KMS-11 (cell line): Measurements from ENCODE around the gene WDR48.

Experiments used
- H2AFZ ChIP-seq: fragments of 200-600 bp; sonication (generic); 2 replicates; pipeline ENCODE4 v1.6.1; 2016; ENCODE audit warnings: antibody characterized with exemption, mixed run types, low read depth
- H3K27ac ChIP-seq: fragments of 200-600 bp; sonication (generic); 2 replicates; pipeline ENCODE4 v1.6.1; 2016; ENCODE audit warnings: mild to moderate bottlenecking, mixed run types
- H3K27me3 ChIP-seq: fragments of 200-600 bp; sonication (generic); 2 replicates; pipeline ENCODE4 v1.6.1; 2017; ENCODE audit warnings: mild to moderate bottlenecking, low read depth, mixed run types, moderate library complexity; ENCODE audit not compliant: insufficient read depth
- H3K36me3 ChIP-seq: fragments of 200-600 bp; sonication (generic); 2 replicates; pipeline ENCODE4 v1.6.1; 2017; ENCODE audit warnings: mild to moderate bottlenecking, mixed run types; ENCODE audit not compliant: insufficient read depth
- H3K4me1 ChIP-seq: fragments of 200-600 bp; sonication (generic); 2 replicates; pipeline ENCODE4 v1.6.1; 2016; ENCODE audit warnings: mild to moderate bottlenecking, low read depth, mixed run types; ENCODE audit not compliant: poor library complexity, severe bottlenecking
- H3K4me2 ChIP-seq: fragments of 200-600 bp; sonication (generic); 2 replicates; pipeline ENCODE4 v1.7.0; 2016; ENCODE audit warnings: mild to moderate bottlenecking, mixed run types
- H3K4me3 ChIP-seq: fragments of 200-600 bp; sonication (generic); IDR thresholded peaks from 2 replicates; pipeline ENCODE4 v1.6.1; 2017; ENCODE audit warnings: low read depth, low read length, mixed read lengths; ENCODE audit not compliant: insufficient read depth
- H3K79me2 ChIP-seq: fragments of 200-600 bp; sonication (generic); 2 replicates; pipeline ENCODE4 v1.6.1; 2016; ENCODE audit warnings: low read depth, mixed run types; ENCODE audit not compliant: insufficient read depth
- H3K9ac ChIP-seq: fragments of 200-600 bp; sonication (generic); 2 replicates; pipeline ENCODE4 v1.6.1; 2016; ENCODE audit warnings: mild to moderate bottlenecking, mixed run types
- H4K20me1 ChIP-seq: fragments of 200-600 bp; sonication (generic); 2 replicates; pipeline ENCODE4 v1.6.1; 2016; ENCODE audit warnings: mild to moderate bottlenecking, mixed run types; ENCODE audit not compliant: insufficient read depth
- CTCF ChIP-seq: fragments of 200-600 bp; sonication (generic); conservative IDR thresholded peaks from 2 replicates; pipeline ENCODE4 v1.6.1; 2017; ENCODE audit warnings: low read depth, mild to moderate bottlenecking, antibody characterized with exemption, low read length, moderate library complexity, mixed read lengths

WDR48 gene

GRCh38 chr3:39110041-39110639 lies 58.3 kb downstream of the WDR48 start:
- H3K27ac ChIP-seq: no peak overlapping the region
- no peak overlapping the region for H3K9ac ChIP-seq
- no peaks in the 10 kb centered on the region for H3K36me3 ChIP-seq
- no peak overlapping the region for H3K4me3 ChIP-seq
- H2AFZ ChIP-seq: no peak overlapping the region
- no peak for TF ChIP-seq CTCF
- no peaks in the 10 kb centered on the region for H3K27me3 ChIP-seq
- H3K4me1 ChIP-seq: peaks cover 24% of the 10 kb centered on the region
- no peaks in the 10 kb centered on the region for H3K79me2 ChIP-seq
- H4K20me1 ChIP-seq: no peaks in the 10 kb centered on the region
- no peak overlapping the region for H3K4me2 ChIP-seq

- no peak for TF ChIP-seq CTCF
- H3K4me1 ChIP-seq: peaks cover 10% of the 10 kb centered on the region
- no peak overlapping the region for H2AFZ ChIP-seq
- no peaks in the 10 kb centered on the region for H3K79me2 ChIP-seq
- no peaks in the 10 kb centered on the region for H4K20me1 ChIP-seq
- no peak overlapping the region for H3K27ac ChIP-seq
- H3K9ac ChIP-seq: no peak overlapping the region
- no peak overlapping the region for H3K4me2 ChIP-seq
- H3K4me3 ChIP-seq: no peak overlapping the region
- no peaks in the 10 kb centered on the region for H3K36me3 ChIP-seq
- H3K27me3 ChIP-seq: no peaks in the 10 kb centered on the region
Measured at GRCh38 chr3:39112113-39112512, 60.3 kb downstream of the WDR48 start.

GRCh38 chr3:39112535-39112934 lies 60.7 kb downstream of the WDR48 start:
- no peaks in the 10 kb centered on the region for H4K20me1 ChIP-seq
- H3K4me1 ChIP-seq: peaks cover 10% of the 10 kb centered on the region
- no peak overlapping the region for H3K4me2 ChIP-seq
- no peak overlapping the region for H2AFZ ChIP-seq
- no peak overlapping the region for H3K27ac ChIP-seq
- H3K36me3 ChIP-seq: no peaks in the 10 kb centered on the region
- no peaks in the 10 kb centered on the region for H3K79me2 ChIP-seq
- H3K27me3 ChIP-seq: no peaks in the 10 kb centered on the region
- H3K4me3 ChIP-seq: no peak overlapping the region
- no peak overlapping the region for H3K9ac ChIP-seq
- no peak for TF ChIP-seq CTCF

GRCh38 chr3:39113291-39113690 lies 61.5 kb downstream of the WDR48 start:
- no peak overlapping the region for H2AFZ ChIP-seq
- H3K4me3 ChIP-seq: no peak overlapping the region
- H3K79me2 ChIP-seq: no peaks in the 10 kb centered on the region
- H3K27me3 ChIP-seq: no peaks in the 10 kb centered on the region
- no peak overlapping the region for H3K9ac ChIP-seq
- peaks cover 7% of the 10 kb centered on the region for H3K4me1 ChIP-seq
- H3K4me2 ChIP-seq: no peak overlapping the region
- no peak for TF ChIP-seq CTCF
- no peaks in the 10 kb centered on the region for H4K20me1 ChIP-seq
- H3K27ac ChIP-seq: no peak overlapping the region
- H3K36me3 ChIP-seq: no peaks in the 10 kb centered on the region
